ENCODE data around the gene NFAM1. TPM values are rescaled to one million over a fixed set of nuclear protein-coding genes. Genes with fewer than 3 reads are reported as not detected.

Gene NFAM1, protein sequence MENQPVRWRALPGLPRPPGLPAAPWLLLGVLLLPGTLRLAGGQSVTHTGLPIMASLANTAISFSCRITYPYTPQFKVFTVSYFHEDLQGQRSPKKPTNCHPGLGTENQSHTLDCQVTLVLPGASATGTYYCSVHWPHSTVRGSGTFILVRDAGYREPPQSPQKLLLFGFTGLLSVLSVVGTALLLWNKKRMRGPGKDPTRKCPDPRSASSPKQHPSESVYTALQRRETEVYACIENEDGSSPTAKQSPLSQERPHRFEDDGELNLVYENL
- not detected in 2 replicates for total RNA-seq

DNA sequence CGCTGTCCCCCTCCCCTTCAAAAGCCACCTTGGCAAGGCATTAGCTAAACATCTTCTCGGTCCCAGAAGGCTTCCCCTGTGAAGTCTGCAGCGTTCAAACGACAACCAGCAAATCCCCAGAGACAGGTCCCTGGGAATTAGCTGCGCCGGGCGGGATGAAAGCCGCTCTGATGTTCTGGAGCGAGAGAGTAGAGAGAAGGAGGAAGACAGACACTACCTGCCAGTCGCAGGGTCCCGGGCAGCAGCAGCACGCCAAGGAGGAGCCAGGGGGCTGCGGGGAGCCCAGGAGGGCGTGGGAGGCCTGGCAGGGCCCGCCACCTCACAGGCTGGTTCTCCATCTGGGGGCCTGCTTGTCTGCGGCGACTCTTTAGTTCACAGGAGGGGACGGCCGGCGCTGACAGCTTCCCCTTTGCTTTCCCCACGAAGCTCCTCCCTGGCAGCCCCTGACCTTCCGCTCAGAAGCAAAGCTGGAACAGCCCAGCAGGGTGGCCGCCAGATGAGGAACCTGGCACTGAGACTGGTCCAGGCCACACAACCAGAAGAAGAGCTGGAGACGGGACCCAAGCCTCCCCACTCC is at the start of gene NFAM1:
NFAM1 (minus strand) TSS at position 384 of the 577 bp plus-strand sequence; CDS start at position 338, 46 bp downstream.
- DNase-seq (ENCODE audit: extremely low read depth, low read depth, low spot score), result no peak

DNA sequence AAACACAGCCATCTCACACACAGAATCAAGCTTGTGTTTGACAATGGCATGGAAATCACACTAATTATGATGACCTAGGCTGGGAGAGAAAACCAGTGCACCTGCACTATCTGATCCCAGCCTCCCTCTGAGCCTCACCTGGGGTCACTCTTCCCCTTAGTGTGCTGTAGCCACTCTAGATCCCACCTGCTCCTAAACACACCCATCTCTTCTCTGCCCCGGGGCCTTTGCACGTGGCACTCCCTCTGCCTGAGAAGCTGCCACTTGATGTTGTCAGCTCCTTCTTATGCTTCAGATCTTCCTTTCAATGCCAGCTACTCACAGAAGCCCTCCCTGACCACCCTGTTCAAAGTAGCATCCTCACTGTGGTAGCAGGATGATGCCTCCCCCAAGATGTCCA is 42.9 kb upstream of the NFAM1 start:
- no peak for DNase-seq (ENCODE audit: extremely low read depth, low read depth, low spot score)

DNA sequence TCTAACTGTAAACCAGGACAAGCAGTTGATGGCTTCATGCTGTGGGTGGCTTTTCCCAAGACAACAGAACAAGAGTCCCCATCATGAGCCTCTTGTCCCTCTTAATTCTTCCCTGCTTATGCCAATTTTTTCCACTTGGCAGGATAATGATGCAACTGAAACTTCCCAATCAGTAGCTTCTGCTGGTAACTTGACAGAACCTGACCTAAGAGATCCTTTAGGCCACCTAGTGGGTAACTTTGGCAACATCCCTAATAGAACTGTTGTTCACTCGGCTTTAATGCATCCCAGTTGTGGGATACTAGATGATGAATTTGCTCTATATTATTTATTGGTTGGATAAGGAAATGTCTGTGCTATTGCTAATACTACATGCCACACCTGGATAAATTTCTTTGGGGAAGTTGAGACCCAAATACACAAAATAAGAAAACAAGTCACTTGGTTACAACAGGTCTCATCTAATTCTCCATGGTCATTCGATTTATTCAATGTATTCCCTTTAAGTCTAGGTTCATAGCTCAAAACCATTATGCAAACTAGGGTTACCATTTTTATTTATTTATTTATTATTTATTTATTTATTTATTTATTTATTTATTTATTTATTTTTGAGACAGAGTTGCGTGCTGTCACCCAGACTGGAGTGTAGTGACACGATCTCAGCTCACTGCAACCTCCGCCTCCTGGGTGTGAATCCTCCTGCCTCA is 41.4 kb upstream of the NFAM1 start:
- peak; percentile 34 for DNase-seq (ENCODE audit: extremely low read depth, low read depth, low spot score)

GRCh38 chr22:42472671-42473070 is 40.5 kb upstream of the NFAM1 start:
- DNase-seq (ENCODE audit: extremely low read depth, low read depth, low spot score), result no peak

GRCh38 chr22:42471441-42471840 is 39.2 kb upstream of the NFAM1 start:
- no peak for DNase-seq (ENCODE audit: extremely low read depth, low read depth, low spot score)

DNA sequence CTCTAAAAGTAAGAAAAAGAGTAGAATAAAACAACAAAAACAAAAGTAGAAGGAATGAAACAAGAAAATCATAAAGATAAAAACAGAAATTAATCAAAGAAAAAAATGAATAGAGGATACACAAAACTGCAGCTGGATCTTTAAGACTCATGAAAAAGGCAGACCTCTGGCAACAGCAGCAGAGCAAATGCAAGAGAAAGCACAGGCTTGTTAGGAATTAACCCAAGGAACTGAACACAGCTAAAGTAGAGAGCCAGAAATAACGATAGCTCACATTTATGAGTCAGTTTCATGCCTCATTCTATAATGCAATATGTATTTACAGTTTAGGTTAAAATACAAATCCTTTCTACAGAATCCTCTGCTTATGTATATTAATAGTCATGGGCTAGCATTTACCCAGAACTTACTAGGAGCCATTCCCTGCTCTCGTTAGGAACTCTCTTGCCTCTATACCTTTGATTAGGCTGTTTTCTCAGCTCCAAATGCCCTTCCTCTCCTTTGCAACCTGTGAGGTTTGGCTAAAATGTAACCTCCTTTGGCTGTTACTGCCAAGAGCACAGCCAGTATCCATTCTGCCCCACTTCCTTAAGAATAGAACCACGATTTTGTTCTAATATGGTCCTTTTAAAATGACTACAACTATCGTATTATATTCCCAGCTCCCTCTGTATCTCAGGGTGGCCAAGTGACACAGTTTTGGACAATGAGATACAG is 38.3 kb upstream of the NFAM1 start:
- DNase-seq (ENCODE audit: extremely low read depth, low read depth, low spot score), result no peak

DNA sequence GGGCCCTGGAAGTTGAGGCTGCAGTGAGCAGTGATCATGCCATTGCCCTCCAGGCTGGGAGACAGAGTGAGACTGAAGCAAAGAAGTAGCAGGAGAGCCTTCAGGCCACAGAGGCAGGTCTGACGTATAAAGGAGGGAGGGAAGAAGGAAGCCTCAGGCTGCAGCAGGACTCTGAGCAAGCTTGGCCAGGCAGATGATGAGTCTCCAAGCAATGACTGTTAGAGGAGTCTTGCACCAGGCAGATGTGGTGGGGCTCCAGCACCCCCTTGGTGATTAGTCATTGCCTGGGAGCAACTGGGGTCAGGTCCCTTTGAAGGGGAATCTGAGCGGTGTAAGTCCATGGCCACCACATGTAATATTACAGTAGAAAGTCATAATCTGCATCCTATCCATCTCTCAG is 36.6 kb upstream of the NFAM1 start:
- DNase-seq (ENCODE audit: extremely low read depth, low read depth, low spot score), result no peak

- no peak for DNase-seq (ENCODE audit: extremely low read depth, low read depth, low spot score)
These were observed 29.8 kb upstream of the NFAM1 start for GRCh38 chr22:42462016-42462415.

DNA sequence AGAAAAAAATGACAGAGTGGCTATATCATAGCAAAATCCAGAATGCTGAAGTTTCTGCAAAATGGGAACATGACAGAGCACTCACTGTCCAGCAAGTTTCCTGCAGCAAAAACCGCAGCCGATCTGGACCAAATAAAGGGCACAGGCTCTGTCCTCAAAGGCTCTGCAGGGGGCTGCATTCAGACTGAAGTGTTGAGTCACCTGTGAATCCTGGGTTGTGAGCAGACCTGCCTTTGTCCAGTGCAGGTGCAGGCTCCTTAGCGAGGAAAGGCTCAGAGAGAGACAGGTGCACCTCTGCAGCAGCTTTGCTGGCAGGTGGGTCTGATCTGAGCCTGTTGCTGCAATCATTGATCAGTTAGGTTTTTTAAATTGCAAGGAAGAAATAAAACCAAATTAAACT is 29.3 kb upstream of the NFAM1 start:
- no peak for DNase-seq (ENCODE audit: extremely low read depth, low read depth, low spot score)

DNA sequence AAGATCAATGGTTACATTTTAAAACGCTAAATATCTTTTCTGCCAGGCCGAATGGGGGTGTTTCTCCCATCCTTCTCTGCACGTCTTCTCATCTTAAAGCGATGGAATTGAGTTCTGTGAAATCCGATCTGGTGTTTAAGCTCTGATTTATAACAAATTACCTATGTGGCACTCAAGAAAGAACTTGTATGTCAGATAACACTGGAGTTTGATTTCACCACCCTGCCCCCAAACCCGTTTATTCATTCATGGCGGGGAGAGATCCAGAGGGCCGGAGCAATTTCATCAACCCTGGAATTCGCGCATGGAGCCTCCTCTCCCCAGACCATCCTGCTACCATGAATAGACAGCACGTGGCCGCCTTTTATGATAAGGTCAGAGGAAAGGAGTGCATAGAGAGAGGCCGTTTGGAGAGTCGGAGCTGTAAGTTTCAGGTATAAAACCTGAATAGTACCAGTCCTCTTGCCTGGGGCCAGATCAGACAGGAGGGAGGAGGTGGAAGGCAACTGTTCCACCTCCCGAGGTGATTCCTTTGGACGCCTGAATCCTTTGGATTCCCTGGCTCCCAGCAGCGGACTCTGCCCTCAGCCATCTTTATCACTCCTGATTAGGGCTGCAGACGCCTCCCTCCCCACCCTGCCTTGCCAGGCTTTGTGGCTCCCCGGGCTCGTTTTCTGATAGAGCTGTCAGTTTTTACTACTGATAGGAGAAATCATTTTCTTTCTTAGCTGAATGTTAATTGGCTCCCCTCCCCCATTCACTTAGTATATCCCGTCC is 27.3 kb upstream of the NFAM1 start:
- no peak for DNase-seq (ENCODE audit: extremely low read depth, low read depth, low spot score)

DNA sequence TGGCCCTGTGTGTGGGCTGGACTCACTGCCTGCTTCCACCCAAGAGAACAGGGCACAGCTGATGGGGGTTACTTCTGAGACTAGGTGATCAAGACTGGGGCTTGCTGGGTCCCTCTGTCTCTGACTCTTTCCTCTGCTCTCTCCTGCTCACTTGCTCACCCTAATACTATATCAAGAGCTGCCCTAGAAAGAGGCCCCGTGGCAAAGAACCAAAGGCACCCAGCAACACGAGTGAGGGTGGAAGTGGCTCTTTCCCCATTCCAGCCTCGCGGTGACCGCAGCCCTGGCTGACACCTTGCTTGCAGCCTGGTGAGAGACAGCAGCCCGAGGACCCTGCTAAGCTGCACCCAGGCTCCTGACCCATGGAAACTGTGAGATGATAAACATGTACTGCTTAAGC is 20.7 kb upstream of the NFAM1 start:
- no peak for DNase-seq (ENCODE audit: extremely low read depth, low read depth, low spot score)

DNA sequence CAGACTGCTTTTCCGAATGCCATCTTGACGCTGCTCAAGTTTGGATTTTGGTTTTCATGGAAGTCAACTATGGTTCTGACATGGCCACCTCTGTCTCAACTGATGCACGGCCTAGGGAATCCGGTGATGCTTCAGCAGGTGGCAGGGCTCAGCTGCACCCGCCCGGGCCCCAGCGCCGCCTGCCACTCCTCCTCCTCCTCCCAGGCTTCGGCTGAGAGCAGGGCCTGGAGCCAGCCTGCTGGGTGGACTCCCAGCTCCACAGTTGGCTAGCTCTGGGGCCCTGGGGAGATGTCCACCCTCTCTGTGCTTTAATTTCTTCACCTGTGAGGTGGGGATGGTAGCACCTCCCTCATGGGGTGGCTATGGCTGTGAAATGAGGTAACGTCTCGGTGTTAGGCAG is 20.3 kb upstream of the NFAM1 start:
- DNase-seq (ENCODE audit: extremely low read depth, low read depth, low spot score), result no peak

GRCh38 chr22:42451499-42452145 is 19.4 kb upstream of the NFAM1 start:
- no peak for DNase-seq (ENCODE audit: extremely low read depth, low read depth, low spot score)

DNA sequence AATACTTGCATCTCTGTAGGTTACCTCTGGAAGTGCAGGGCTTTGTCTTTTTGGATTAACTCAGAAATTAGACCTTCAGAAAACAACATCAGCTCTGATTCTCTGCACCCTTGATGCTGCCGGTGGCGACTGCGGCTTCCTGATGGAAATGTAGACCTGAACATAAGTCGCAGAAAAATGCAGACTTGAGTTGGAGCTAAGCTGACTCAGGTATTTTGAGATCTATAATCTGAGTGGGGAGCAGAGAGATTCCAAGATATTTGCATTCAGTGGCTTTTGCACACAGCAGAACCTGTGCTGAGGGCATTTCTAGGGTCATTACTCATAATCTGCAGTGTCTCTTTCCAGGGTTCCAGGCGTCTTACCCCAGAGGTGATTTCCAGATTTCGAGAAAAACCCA is 18.7 kb upstream of the NFAM1 start:
- DNase-seq (ENCODE audit: extremely low read depth, low read depth, low spot score), result no peak

DNA sequence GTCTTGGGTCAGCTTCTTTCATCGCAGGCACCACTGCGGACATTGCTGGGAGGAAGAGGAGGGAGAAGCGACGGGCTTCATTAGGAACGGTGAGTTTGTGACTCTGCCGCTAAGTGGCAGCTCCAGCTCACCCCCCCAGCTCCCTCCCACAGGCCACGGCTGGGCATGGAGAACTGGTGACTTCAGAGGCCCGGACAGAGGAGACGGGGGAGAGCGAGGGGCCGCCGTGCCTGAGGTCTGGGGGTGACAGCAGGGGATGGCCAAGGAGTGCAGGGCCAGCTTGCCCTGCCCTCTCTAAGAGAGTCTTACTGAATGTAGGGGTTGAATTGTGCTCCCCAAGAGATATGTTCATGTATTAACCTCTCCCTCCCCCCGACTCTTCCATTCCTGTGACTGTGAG is 13.9 kb upstream of the NFAM1 start:
- DNase-seq (ENCODE audit: extremely low read depth, low read depth, low spot score), result no peak

GRCh38 chr22:42444077-42444904 is 12.1 kb upstream of the NFAM1 start:
- peak; percentile 33 for DNase-seq (ENCODE audit: extremely low read depth, low read depth, low spot score)

- no peak for DNase-seq (ENCODE audit: extremely low read depth, low read depth, low spot score)
These were observed 11.3 kb upstream of the NFAM1 start for GRCh38 chr22:42443240-42444076.

DNA sequence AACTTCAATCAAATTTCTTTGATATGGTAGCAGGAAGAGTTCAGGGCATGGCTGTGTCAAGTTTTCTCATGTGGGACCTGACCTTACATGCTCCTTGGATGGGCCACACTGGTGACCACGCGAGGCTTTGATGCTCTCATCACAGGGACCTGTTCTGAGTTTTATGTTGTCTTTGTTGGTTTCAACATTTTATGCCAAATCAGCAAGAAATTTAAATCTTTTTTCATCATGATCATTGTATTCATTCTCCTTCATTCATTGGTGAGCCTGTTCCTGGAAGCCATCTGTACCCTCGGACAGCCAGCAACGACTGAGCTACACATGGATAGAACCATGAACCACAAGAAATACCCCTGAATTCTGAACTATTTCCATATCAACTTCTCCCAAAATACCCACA is 10.5 kb upstream of the NFAM1 start:
- no peak for DNase-seq (ENCODE audit: extremely low read depth, low read depth, low spot score)
